CD4-positive, alpha-beta T cell treated with Interleukin-4 for 1 hour (primary cell): ENCODE data around the gene SCFD1.
"Not testable (repeated sequence)": the region's sequence is repeated elsewhere in the genome, so short reads cannot be mapped to it uniquely, and the experiment has no call there.

Experiments used
- DNase-seq, 2 donors: peaks; one replicate each; pipeline ENCODE4 v3.0.0-alpha.2; 2020 to 2022

Gene SCFD1

GRCh38 chr14:30621940-30622830 lies at the start of gene SCFD1:
Gene SCFD1, plus strand, starts transcription at chr14:30622319. Its CDS starts 20 bp downstream, at chr14:30622339.
- peak; percentile 90 to 92 for DNase-seq

- no peak for DNase-seq
Measured at GRCh38 chr14:30572771-30573170, 49.3 kb upstream of the SCFD1 start.

GRCh38 chr14:30573226-30573814 lies 48.8 kb upstream of the SCFD1 start:
- DNase-seq: no peak

- DNase-seq: no peak
Measured at GRCh38 chr14:30573966-30574365, 48.2 kb upstream of the SCFD1 start.

GRCh38 chr14:30574777-30575176 lies 47.3 kb upstream of the SCFD1 start:
- not testable (repeated sequence) for DNase-seq

- not testable (repeated sequence) for DNase-seq
Measured at GRCh38 chr14:30576333-30576732, 45.8 kb upstream of the SCFD1 start.

GRCh38 chr14:30580616-30581282 lies 41.4 kb upstream of the SCFD1 start:
- DNase-seq: no peak

GRCh38 chr14:30581283-30581625 lies 40.9 kb upstream of the SCFD1 start:
- no peak for DNase-seq

GRCh38 chr14:30582376-30582775 lies 39.7 kb upstream of the SCFD1 start:
- DNase-seq: no peak

- no peak for DNase-seq
Measured at GRCh38 chr14:30584058-30584630, 38.0 kb upstream of the SCFD1 start.

GRCh38 chr14:30585204-30585603 lies 36.9 kb upstream of the SCFD1 start:
- DNase-seq: no peak

- DNase-seq: no peak
Measured at GRCh38 chr14:30587141-30587540, 35.0 kb upstream of the SCFD1 start.

GRCh38 chr14:30588873-30589272 lies 33.2 kb upstream of the SCFD1 start:
- no peak for DNase-seq

- no peak for DNase-seq
Measured at GRCh38 chr14:30596935-30597334, 25.2 kb upstream of the SCFD1 start.

- DNase-seq: no peak
Measured at GRCh38 chr14:30597504-30597903, 24.6 kb upstream of the SCFD1 start.

- DNase-seq: no peak
Measured at GRCh38 chr14:30600922-30601918, 20.9 kb upstream of the SCFD1 start.

GRCh38 chr14:30603402-30603801 lies 18.7 kb upstream of the SCFD1 start:
- no peak for DNase-seq

- not testable (repeated sequence) for DNase-seq
Measured at GRCh38 chr14:30604696-30605095, 17.4 kb upstream of the SCFD1 start.

- DNase-seq: no peak
Measured at GRCh38 chr14:30607156-30607780, 14.9 kb upstream of the SCFD1 start.

- no peak for DNase-seq
Measured at GRCh38 chr14:30608533-30609006, 13.5 kb upstream of the SCFD1 start.

- peak; percentile 31 to 58 for DNase-seq
Measured at GRCh38 chr14:30610787-30611343, 11.3 kb upstream of the SCFD1 start.
